Stimulated activated CD8-positive, alpha-beta memory T cell treated with anti-CD3 and anti-CD28 coated beads, Interleukin-7, amount 100 ng/mL, for 1 hour (primary cell): ENCODE measurements around the gene PLIN3.
"Not testable (repeated sequence)": the region's sequence is repeated elsewhere in the genome, so short reads cannot be mapped to it uniquely, and the experiment has no call there.

Experiments used
- DNase-seq, 2 donors: peaks; one replicate each; pipeline ENCODE4 v3.0.0-alpha.2; 2020; ENCODE audit warnings: low read depth in 2 of 2

Gene PLIN3

DNA sequence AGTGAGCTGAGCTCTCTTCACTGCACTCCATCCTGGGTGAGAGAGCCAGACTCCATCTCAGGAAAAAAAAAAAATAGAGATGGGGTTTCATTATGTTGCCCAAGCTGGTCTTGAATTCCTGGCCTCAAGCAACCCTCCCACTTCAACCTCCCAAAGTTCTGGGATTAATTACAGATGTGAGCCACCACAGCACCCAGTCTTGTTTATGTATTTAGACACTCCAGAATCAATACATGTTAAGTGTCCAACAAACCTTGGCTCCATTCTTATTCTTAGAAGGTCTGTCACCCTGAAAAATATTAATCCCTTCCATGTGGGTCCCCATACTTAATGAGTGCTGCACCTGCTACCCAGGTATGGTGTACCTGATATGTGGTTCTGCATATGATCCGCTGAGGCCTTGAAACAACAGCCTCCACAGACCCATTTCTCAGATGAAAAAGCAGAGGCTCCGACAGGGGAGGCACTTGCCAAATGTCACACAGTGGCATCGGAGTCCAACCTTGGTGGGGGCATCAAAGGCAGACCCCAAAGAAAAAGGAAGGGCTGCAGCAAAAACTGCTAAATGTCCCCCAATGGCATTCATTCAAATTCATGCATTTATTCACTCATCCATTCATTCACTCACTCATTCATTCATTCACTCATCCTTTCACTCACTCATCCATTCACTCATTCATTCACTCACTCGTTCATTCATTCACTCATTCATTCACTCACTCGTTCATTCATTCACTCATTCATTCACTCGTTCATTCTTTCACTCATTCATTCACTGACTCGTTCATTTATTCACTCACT is 52.6 kb downstream of the PLIN3 start:
- DNase-seq, result no peak

DNA sequence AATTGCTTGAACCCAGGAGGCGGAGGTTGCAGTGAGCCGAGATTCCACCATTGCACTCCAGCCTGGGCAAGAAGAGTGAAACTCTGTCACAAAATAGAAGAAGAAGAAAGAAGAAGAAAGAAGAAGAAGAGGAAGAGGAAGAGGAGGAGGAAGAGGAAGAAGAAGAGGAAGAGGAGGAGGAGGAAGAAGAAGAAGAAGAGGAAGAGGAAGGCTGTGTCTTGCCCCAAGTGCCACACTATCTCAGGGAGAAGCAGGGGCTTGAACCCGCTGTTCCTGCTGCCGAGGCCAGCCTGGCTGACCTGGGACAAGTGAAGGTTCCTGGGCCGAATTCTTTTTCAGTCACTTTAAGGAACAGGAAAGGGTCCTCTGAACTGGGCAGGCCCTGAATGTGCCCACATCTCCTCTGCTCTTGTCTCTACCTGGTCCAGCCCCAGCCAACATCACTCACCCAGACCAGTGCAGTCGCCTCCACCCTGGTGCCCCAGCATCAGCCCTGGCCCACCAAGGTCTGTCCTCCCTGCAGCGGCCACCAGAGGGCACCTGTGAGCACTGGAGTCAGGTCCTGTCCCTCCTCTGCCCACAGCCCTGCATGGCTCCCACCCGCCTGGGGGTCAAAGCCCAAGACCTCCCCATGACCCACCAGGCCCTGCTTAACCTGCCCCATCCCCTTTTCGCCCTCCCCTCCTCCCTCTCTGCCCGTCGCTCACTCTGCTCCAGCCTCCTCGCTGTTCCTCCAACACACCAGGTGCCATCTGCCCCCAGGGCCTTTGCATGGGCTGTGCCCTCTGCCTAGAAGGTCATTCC is 55.9 kb downstream of the PLIN3 start:
- DNase-seq, result peak; percentile 73 to 89

DNA sequence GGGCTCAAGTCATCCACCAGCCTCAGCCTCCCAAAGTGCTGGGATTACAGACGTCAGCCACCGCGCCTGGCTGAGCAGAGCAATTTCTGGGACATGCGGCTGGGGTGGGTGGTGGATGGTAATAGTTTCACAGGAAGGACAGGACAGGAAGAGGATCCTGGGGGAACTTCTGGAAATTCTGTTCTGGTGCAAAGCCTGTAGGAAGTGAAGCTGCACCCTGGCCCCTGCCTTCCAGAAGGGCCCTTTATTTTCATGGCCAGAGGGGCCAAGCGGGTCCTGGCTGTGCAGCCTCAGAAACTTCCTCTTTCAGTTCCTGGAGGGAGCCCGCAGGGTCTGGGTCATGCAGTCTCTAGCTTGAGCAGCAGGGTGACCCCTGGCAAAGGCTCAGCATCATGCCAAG is 60.3 kb downstream of the PLIN3 start:
- no peak for DNase-seq

DNA sequence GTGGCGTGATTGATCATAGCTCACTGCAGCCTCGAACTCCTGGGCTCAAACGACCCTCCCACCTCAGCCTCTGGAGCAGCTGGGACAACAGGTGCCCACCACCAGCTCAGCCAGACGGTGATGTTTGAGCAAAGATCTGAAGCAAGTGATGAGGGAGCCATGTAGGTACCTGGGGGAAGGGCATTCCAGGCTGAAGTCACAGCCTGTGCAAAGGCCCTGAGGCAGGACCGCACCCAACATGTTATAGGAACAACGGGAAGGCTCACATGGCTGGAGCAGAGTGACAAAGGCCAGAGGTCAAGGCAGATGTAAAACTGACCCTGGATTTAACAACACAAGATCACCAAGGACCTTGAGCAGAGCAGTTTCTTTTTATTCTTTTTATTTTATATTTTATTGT is 61.1 kb downstream of the PLIN3 start:
- no peak for DNase-seq

DNA sequence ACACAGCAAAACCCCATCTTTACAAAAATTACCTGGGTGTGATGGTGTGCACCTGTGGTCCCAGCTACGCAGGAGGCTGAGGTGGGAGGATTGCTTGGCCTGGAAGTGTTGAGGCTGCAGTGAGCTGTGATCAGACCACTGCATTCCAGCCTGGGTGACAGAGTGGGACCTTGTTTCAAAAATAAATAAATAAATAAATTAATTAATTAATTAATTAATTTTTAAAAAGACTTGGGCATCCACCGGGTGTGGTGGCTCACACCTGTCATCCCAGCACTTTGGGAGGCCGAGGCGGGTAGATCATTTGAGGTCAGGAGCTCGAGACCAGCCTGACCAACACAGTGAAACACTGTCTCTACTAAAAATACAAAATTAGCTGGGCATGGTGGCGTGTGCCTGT is 62.3 kb downstream of the PLIN3 start:
- not testable (repeated sequence) for DNase-seq

DNA sequence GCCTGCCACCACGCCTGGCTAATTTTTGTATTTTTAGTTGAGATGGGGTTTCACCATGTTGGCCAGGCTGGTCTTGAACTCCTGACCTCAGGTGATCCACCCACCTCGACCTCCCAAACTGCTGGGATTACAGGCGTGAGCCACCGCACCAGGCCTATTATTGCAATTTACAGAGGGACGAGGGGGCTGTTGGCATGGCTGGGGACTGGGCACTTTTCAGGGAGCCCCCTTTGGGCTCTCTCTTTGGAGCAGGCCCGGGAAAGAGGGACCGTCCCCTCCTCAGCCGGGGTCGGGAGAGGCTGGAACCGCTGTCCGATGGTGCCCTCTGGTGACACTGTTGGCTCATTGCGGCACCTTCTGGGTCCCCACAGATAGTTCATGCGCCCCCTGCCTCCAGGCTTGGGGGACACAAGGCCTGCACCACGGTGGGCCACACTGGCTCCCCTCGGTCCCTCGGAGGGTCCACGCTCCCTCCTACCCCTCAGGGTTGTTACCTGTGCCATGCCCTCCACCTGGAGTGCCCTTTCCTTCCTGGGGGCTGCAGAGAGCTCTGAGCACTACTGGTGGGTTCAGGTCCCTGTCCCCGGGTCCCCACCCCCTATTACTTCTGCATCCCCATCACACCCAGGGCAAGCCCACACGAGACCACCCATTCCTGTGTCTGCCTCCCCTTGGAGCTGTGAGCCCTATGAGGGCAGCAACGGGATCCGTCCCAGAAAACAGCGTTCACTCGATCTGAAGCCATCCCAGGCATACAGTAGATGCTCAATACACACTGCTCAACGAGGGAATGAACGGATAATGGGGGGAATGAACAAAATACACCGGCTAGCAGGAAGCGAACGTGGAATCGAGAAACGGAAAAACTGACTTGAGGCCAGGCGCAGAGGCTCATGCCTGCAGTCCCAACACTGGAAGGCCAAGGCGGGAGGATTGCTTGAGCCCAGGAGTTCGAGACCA is 63.5 kb downstream of the PLIN3 start:
- DNase-seq, result peak; percentile 37 to 46

DNA sequence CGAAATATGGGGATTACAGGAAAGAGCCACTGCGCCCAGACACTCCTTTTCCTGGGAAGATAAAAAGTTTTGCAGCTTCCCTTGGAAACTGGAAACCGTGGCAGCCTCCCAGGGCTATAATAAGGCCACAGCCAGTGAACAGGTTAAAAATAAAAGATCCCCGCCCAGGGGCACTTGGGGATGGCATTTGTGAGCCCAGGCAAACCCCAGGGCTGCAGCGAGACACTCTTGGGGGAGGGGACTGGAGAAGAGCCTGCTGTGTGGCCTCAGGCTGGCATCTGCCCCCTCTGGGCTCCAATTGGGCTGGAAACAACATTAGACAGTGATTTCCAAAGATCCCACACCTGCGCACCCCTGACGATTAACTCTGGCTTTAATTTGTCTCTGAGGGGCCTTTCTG is 64.8 kb downstream of the PLIN3 start:
- DNase-seq, result no peak

DNA sequence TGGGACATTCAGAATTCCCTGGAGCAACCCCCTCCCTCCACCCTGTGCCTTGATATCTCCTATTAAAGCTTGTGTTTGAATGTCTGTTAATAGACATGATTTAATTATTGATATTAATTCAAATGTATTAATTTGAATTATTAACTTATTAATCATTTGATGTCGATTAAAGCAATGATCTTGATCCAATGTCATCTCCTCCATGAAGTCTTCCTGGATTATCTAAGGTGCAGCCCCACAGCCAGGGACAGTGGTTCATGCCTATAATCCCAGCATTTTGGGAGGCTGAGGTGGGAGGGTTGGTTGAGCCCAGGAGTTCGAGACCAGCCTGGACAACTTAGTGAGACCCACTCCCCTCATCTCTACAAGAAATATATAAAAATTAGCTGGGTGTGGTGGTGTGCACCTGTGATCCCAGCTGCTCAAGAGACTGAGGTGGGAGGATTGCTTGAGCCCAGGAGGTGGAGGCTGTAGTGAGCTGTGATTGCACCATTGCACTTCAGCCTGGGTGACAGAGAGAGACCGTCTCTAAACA is 66.3 kb downstream of the PLIN3 start:
- no peak for DNase-seq

DNA sequence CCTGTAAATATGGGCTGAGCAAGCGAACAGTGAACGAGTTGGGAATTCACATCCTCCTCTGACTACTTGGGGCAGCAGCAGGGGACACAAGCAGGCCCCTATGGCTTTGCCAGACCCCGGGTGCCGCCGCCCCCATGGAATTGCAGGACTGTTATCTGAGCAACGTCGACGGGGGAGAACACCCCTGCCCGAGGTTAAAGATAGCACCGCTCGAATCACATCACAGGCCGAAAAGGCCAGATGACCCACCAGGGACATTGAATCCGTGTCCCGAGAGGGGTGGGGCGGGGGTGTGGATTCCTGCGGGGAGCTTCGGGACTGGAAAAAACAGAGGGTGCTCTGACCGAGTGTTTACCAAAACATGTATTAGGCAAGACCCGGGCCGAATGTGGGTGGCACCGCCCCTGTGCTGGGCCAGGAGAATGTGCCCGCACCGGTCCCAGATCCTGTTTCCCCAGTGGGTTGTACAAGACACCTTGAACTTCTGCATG is 66.8 kb downstream of the PLIN3 start:
- no peak for DNase-seq

DNA sequence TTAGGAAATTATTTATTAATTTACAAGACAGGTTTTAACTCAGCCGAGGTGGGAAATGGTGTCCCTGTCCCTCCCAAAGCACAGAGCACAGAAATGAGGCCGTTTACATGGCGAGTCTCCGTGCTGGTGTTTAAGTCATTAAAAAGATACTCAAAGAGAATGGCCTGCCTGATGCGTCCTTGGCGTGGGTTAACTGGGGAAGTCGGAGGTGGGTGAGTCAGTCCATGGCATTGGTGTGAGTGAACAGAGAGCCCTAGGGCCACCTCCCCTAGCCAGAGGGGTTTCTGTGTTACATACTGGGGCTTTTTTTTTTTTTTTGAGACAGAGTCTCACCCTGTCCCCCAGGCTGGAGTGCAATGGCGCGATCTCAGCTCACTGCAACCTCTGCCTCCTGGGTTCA is 72.1 kb downstream of the PLIN3 start:
- no peak for DNase-seq

DNA sequence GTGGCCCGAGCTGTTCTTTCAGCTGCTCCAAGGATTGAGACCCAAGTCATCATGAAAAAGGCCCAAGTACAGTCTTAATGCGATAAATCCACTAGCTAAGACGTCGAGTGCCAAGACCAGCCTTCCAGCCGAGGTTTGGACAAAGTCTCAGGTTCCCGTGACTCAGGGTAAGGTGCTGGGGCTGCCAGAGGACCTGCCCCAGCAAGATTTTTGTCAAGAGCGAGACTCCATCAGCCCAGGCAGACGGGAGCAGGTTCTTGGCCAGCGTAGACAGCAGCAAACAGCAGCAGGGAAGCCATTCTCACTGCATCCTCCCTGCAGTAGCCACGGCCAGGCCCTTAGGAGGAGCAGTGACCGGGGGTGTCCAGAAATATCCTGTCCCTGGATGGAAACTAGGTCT is 72.5 kb downstream of the PLIN3 start:
- no peak for DNase-seq

DNA sequence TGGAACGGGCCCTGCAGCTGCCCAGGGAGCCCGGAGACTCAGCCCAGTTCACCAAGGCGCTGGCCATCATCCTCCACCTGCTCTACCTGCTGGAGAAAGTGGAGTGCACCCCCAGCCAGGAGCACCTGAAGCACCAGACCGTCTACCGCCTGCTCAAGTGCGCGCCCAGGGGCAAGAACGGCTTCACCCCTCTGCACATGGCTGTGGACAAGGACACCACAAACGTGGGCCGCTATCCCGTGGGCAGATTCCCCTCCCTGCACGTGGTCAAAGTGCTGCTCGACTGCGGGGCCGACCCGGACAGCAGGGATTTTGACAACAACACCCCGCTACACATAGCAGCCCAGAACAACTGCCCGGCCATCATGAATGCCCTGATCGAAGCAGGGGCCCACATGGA is 74.2 kb downstream of the PLIN3 start:
- not testable (repeated sequence) for DNase-seq

DNA sequence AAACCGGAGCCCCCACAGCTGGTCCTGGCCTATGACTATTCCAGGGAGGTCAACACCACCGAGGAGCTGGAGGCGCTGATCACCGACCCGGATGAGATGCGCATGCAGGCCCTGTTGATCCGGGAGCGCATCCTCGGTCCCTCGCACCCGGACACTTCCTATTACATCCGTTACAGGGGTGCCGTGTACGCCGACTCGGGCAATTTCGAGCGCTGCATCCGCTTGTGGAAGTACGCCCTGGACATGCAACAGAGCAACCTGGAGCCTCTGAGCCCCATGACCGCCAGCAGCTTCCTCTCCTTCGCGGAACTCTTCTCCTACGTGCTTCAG is 74.6 kb downstream of the PLIN3 start:
- not testable (repeated sequence) for DNase-seq

DNA sequence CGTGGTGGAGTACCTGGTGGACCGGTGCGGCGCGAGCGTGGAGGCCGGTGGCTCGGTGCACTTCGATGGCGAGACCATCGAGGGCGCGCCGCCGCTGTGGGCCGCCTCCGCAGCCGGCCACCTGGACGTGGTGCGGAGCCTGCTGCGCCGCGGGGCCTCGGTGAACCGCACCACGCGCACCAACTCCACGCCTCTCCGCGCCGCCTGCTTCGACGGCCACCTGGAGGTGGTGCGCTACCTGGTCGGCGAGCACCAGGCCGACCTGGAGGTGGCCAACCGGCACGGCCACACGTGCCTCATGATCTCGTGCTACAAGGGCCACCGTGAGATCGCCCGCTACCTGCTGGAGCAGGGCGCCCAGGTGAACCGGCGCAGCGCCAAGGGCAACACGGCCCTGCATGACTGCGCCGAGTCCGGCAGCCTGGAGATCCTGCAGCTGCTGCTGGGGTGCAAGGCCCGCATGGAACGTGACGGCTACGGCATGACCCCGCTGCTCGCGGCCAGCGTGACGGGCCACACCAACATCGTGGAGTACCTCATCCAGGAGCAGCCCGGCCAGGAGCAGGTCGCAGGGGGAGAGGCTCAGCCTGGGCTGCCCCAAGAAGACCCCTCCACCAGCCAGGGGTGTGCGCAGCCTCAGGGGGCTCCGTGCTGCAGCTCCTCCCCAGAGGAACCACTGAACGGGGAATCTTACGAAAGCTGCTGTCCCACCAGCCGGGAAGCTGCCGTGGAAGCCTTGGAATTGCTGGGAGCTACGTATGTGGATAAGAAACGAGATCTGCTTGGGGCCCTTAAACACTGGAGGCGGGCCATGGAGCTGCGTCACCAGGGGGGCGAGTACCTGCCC is 75.2 kb downstream of the PLIN3 start:
- DNase-seq, result not testable (repeated sequence)

DNA sequence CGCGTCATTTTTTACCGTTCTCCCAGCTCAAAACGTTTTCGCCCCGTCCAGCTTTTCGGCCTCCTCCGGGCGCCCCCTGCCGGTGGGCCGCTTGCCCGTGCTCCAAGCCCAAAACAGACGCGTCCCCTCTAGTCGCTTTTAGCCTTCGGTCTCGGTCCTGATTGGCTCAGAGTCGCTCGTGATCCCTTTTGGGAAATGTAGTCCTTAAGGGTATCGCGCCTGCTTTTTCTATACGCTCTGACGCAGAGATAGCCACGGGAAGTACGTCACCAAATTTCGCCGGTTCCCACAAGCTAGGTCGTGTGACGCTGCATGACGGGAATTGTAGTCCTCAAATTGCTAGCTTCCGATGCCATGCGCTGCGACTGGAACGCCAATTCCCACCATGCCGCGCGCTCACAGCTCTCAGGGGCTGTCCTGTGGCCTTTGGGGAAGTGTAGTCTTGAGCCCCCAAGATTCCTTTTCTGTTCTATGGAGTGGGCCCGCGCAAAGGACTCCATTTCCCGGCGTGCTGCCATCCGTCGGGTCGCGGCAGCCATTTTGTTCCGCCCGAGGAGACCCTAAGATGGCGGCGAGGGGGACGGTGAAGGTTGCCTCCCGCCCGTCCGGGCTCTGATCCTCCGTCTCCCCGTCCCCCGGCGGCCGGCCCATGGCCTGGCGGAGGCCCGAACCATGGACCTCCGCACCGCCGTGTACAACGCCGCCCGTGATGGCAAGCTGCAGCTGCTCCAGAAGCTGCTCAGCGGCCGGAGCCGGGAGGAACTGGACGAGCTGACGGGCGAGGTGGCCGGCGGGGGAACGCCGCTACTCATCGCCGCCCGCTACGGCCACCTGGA is 76.1 kb downstream of the PLIN3 start, which contains the start of gene FEM1A:
Gene FEM1A, plus strand, starts transcription at position 552 of the 836 bp plus-strand sequence. Its CDS starts 121 bp downstream, at position 673.
- DNase-seq, result peak; percentile 93 to 95
